CD14-positive monocyte (primary cell): ENCODE results near the gene PIP4K2A. TPM values are rescaled to one million over a fixed set of nuclear protein-coding genes. Genes with fewer than 3 reads are reported as not detected.

Source experiments
- DNase-seq, 3 donors: peaks; one replicate each; pipeline ENCODE4 v3.0.0-alpha.2; 2011 to 2022
- H2AFZ ChIP-seq: 2 replicates; pipeline ENCODE4 v1.6.0; 2012; ENCODE audit warnings: mild to moderate bottlenecking, low read depth, low read length, inconsistent platforms; ENCODE audit not compliant: insufficient read depth, poor library complexity, severe bottlenecking
- H3K27ac ChIP-seq, 2 donors: 1 replicate in 1 of 2; 2 replicates in 1 of 2; pipeline ENCODE4 v1.5.1; 2012 to 2013; ENCODE audit warnings: low read length in 2 of 2, control low read depth in 1 of 2, inconsistent platforms in 1 of 2, low read depth in 1 of 2, mild to moderate bottlenecking in 1 of 2
- H3K27me3 ChIP-seq, 2 donors: one replicate each; pipeline versions ENCODE4 v1.6.0 to v1.6.1; 2011 to 2013; ENCODE audit warnings: low read length in 2 of 2; ENCODE audit not compliant: control insufficient read depth in 2 of 2, insufficient read depth in 2 of 2
- H3K36me3 ChIP-seq, 2 donors: replicated peaks in 1 of 2; 1 replicate in 1 of 2; 2 replicates in 1 of 2; pipeline versions ENCODE4 v1.5.1 to v1.6.1; 2012 to 2013; ENCODE audit warnings: low read length in 2 of 2, control low read depth in 1 of 2, inconsistent platforms in 1 of 2, mild to moderate bottlenecking in 1 of 2; ENCODE audit not compliant: insufficient read depth in 2 of 2, control insufficient read depth in 1 of 2
- H3K4me1 ChIP-seq, 2 donors: 1 replicate in 1 of 2; 2 replicates in 1 of 2; pipeline versions ENCODE4 v1.5.1 to v1.6.1; 2012 to 2013; ENCODE audit warnings: low read length in 2 of 2, control low read depth in 1 of 2, inconsistent platforms in 1 of 2, mild to moderate bottlenecking in 1 of 2, moderate library complexity in 1 of 2; ENCODE audit not compliant: insufficient read depth in 2 of 2, control insufficient read depth in 1 of 2
- H3K4me2 ChIP-seq: replicated peaks from 2 replicates; pipeline ENCODE3; 2012; ENCODE audit warnings: low read length, moderate library complexity, mild to moderate bottlenecking; ENCODE audit not compliant: poor library complexity, severe bottlenecking; ENCODE audit errors: extremely low read depth
- H3K4me3 ChIP-seq, 3 experiments: fragments of 200-600 bp in 1 of 3; sonication (generic) in 1 of 3; replicated peaks in 1 of 3; 1 replicate in 2 of 3; 2 replicates in 1 of 3; pipeline ENCODE4 v1.5.1; 2011 to 2013; ENCODE audit warnings: low read length in 3 of 3, mild to moderate bottlenecking in 3 of 3, control low read depth in 2 of 3, low read depth in 2 of 3, inconsistent platforms in 1 of 3, moderate library complexity in 1 of 3
- H3K79me2 ChIP-seq: 2 replicates; pipeline ENCODE4 v1.6.0; 2012; ENCODE audit warnings: mild to moderate bottlenecking, control low read depth, inconsistent platforms, low read length, moderate library complexity; ENCODE audit not compliant: insufficient read depth
- H3K9ac ChIP-seq: 2 replicates; pipeline ENCODE4 v1.6.0; 2017; ENCODE audit warnings: low read length, mild to moderate bottlenecking; ENCODE audit not compliant: insufficient read depth, poor library complexity, severe bottlenecking
- H3K9me3 ChIP-seq, 2 donors: replicated peaks in 1 of 2; 1 replicate in 1 of 2; 2 replicates in 1 of 2; pipeline versions ENCODE4 v1.5.1 to v1.6.1; 2012 to 2013; ENCODE audit warnings: low read length in 2 of 2, control low read depth in 1 of 2; ENCODE audit not compliant: control insufficient read depth in 1 of 2, insufficient read depth in 1 of 2
- H4K20me1 ChIP-seq: 2 replicates; pipeline ENCODE4 v1.6.0; 2012; ENCODE audit warnings: mild to moderate bottlenecking, low read length, control low read depth, moderate library complexity; ENCODE audit not compliant: insufficient read depth
- H3K27ac Mint-ChIP-seq, 7 donors: one replicate each; pipeline ENCODE4 v1.8.0; 2020; ENCODE audit warnings: mild to moderate bottlenecking in 7 of 7, mixed read lengths in 7 of 7, moderate library complexity in 6 of 7, inconsistent platforms in 2 of 7
- H3K27me3 Mint-ChIP-seq, 3 donors: one replicate each; pipeline ENCODE4 v1.8.0; 2021 to 2022; ENCODE audit warnings: low read depth in 3 of 3, mild to moderate bottlenecking in 3 of 3, mixed read lengths in 3 of 3, moderate library complexity in 3 of 3, inconsistent platforms in 1 of 3
- H3K36me3 Mint-ChIP-seq, 2 donors: one replicate each; pipeline ENCODE4 v1.8.0; 2020; ENCODE audit warnings: mixed read lengths in 2 of 2, inconsistent platforms in 1 of 2, mild to moderate bottlenecking in 1 of 2
- H3K4me1 Mint-ChIP-seq: one replicate; pipeline ENCODE4 v1.8.0; 2020; ENCODE audit warnings: mild to moderate bottlenecking, mixed read lengths
- H3K4me3 Mint-ChIP-seq, 2 donors: one replicate each; pipeline ENCODE4 v1.8.0; 2020; ENCODE audit warnings: mild to moderate bottlenecking in 2 of 2, mixed read lengths in 2 of 2, moderate library complexity in 1 of 2
- H3K9me3 Mint-ChIP-seq, 7 donors: one replicate each; pipeline ENCODE4 v1.8.0; 2020 to 2022; ENCODE audit warnings: mixed read lengths in 7 of 7, mild to moderate bottlenecking in 6 of 7, moderate library complexity in 6 of 7, inconsistent platforms in 2 of 7
- WGBS: methylation state at CpG from one replicate; pipeline ENCODE4 v1.1.5; 2013; ENCODE audit warnings: missing lambda C conversion rate; ENCODE audit not compliant: insufficient coverage; 5-methylcytosine and 5-hydroxymethylcytosine counted together
- intact Hi-C, 2 donors: fragments of 100-400 bp; cut with micrococcal nuclease; formaldehyde crosslinking; loops; one replicate each; pipeline versions ENCODE4 v1.15.0 to v1.15.1; 2023
- polyA plus RNA-seq, 3 donors: library from polyadenylated mRNA; depleted of rRNA in 1 of 3; unstranded in 2 of 3; stranded (reverse) in 1 of 3; fragments of 300-500 nt in 2 of 3; fragments of >200 nt in 1 of 3; fragmentation: Illumina TruSeq in 2 of 3; gene quantifications; 1 replicate in 2 of 3; 2 replicates in 1 of 3; pipeline ENCODE4 v1.2.3, GENCODE V29; 2012 to 2021
- TF ChIP-seq, protein P1 (sequence below): fragments of 200-600 bp; IDR thresholded peaks from one replicate; pipeline ENCODE4 v1.8.0; 2022; ENCODE audit warnings: antibody characterized with exemption, mild to moderate bottlenecking

The PIP4K2A gene
- polyA plus RNA-seq, 3 donors, result 9.7 to 33.7 (median 16.6) TPM

DNA sequence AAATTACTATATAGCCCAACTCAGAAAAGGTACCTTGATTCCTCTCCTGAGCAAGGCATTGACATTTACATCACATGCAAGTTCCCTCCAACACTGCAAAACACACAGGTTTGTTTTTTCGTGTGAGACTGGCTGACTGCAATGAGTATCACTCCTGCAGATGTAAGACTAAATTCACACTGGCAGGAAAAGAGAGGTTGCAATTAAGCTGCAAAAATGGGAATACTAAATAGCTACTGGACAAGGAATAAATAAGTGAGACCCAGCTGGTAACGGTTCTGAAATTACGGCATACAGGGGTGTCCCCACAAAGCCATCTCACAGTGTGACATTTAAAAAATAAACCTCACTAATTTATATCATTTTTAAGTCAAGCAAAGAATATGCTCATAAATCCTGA lies 97.3 kb downstream of the PIP4K2A start:
- DNase-seq, result no peak
- Histone ChIP-seq H3K9me3 (no peaks in the 10 kb centered on the region), H3K79me2 (peaks cover 100% of the 10 kb centered on the region), H2AFZ (no peak overlapping the region), H3K4me3 (no peak overlapping the region), H4K20me1 (peaks cover 62% of the 10 kb centered on the region), H3K4me2 (no peak overlapping the region), H3K4me1 (peaks cover 21 to 26% of the 10 kb centered on the region in 2 donors), H3K27me3 (no peaks in the 10 kb centered on the region), H3K27ac (peak overlapping the region in 1 of 2 donors; percentile 28), H3K9ac (no peak overlapping the region), H3K36me3 (peaks cover 0 to 10% of the 10 kb centered on the region in 2 donors)
- Mint-ChIP-seq H3K9me3 (no peaks in the 10 kb centered on the region), H3K4me3 (no peak overlapping the region), H3K4me1 (peaks cover 58% of the 10 kb centered on the region), H3K27ac (no peak overlapping the region), H3K36me3 (peaks cover 15 to 23% of the 10 kb centered on the region in 2 donors), H3K27me3 (peaks cover 0 to 1% (median 0%) of the 10 kb centered on the region in 3 donors)
- intact Hi-C loops, result no loop called here
- WGBS, result no CpG with 5 or more reads among the region's 3 CpGs
- TF ChIP-seq, protein P1, sequence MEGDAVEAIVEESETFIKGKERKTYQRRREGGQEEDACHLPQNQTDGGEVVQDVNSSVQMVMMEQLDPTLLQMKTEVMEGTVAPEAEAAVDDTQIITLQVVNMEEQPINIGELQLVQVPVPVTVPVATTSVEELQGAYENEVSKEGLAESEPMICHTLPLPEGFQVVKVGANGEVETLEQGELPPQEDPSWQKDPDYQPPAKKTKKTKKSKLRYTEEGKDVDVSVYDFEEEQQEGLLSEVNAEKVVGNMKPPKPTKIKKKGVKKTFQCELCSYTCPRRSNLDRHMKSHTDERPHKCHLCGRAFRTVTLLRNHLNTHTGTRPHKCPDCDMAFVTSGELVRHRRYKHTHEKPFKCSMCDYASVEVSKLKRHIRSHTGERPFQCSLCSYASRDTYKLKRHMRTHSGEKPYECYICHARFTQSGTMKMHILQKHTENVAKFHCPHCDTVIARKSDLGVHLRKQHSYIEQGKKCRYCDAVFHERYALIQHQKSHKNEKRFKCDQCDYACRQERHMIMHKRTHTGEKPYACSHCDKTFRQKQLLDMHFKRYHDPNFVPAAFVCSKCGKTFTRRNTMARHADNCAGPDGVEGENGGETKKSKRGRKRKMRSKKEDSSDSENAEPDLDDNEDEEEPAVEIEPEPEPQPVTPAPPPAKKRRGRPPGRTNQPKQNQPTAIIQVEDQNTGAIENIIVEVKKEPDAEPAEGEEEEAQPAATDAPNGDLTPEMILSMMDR, result no peak

DNA sequence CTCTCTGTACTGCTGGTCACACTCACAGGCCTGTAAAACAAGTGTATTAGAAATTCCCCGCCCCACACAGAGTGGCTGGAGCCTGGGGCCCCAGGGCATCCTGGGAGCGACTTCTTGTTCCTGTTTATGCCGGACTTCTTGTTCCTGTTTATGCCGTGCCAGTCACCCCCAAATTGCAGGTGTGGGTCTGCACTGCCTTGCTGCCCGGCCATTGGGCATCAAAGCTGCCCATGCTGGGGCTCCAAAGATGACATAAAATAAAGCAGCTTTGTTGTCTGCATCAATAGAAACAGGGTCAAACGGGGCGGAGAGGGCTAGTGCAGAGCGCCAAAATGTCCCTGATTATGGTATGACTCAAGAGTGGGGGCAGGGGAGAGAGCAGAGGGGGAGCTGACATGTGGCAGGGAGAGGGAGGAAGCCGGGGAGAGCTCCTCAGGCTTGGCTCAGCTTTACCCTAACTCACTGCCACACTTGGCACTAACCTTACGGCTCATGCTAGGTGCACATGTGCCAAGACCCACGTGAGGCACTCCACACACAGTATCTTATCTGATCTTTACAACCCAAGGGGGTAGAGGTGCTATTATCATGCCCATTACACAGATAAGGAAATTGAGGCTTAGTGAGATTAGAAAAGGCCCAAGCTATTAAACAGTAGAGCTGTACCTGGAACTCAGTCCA lies 98.4 kb downstream of the PIP4K2A start:
- Histone ChIP-seq H3K4me2 (peak overlapping the region; percentile 65), H2AFZ (peak overlapping the region; percentile 73)
- WGBS, result 14% methylated on average over 5 of the region's 11 CpGs

More for the DNA sequence above, 98.4 kb downstream of the PIP4K2A start:
- Mint-ChIP-seq H3K27ac (peak overlapping the region; percentile 87 to 98 (median 92)), H3K4me3 (peak overlapping the region; percentile 86 to 94), H3K4me1 (peaks cover 67% of the 10 kb centered on the region), H3K9me3 (no peaks in the 10 kb centered on the region), H3K36me3 (peaks cover 15 to 16% of the 10 kb centered on the region in 2 donors), H3K27me3 (peaks cover 0 to 1% (median 0%) of the 10 kb centered on the region in 3 donors)
- peaks cover 0 to 10% of the 10 kb centered on the region in 2 donors for H3K36me3 ChIP-seq
- TF ChIP-seq, protein P1, result no peak
- peak overlapping the region; percentile 18 to 69 (median 52) for H3K4me3 ChIP-seq
- peak overlapping the region; percentile 53 to 84 for H3K27ac ChIP-seq
- peak overlapping the region; percentile 28 for H3K9ac ChIP-seq
- no peaks in the 10 kb centered on the region for H3K9me3 ChIP-seq
- peaks cover 57% of the 10 kb centered on the region for H4K20me1 ChIP-seq
- intact Hi-C loops, result no loop called here
- H3K4me1 ChIP-seq, result peaks cover 30 to 35% of the 10 kb centered on the region in 2 donors
- DNase-seq, result peak; percentile 73 to 86 (median 83)
- H3K27me3 ChIP-seq, result no peaks in the 10 kb centered on the region
- H3K79me2 ChIP-seq, result peaks cover 100% of the 10 kb centered on the region
